Measurements from ENCODE around the gene RGMA. TPM values are rescaled to one million over a fixed set of nuclear protein-coding genes. Genes with fewer than 3 reads are reported as not detected.

The RGMA gene
- total and polyA plus RNA-seq, 10 of the 15 experiments (the other 5 are each of a cell fraction or from before 2014, with no cell fraction given) = not detected

- TF ChIP-seq EP300 (IDR thresholded peaks at IDR 0.05; ENCODE audit: borderline replicate concordance in 1 of 2, control insufficient read depth in 1 of 2, low read depth in 2 of 2, low read length in 2 of 2) (no peak), REST (IDR thresholded peaks at IDR 0.05; ENCODE audit: low read depth, low read length) (no peak), HDGF (IDR thresholded peaks at IDR 0.05) (no peak), RBBP5 (conservative IDR thresholded peaks at IDR 0.05) (no peak), POLR2AphosphoS2 (IDR thresholded peaks at IDR 0.05; ENCODE audit: low read depth, low read length) (no peak), ZSCAN29 (IDR thresholded peaks at IDR 0.05) (no peak), CREB1 (IDR thresholded peaks at IDR 0.05; ENCODE audit: low read depth) (no peak)
Observed at GRCh38 chr15:93111451-93111850, 22.4 kb upstream of the RGMA start (continued).

- ATAC-seq (no peak), FAIRE-seq (no peak), DNase-seq (ENCODE audit: low read depth, low spot score) (no peak)
- intact Hi-C loops (cut with micrococcal nuclease; ENCODE audit: unreplicated experiment) (no loop called here), in situ Hi-C loops (cut with MboI) (no loop called here)
- H3K4me3 ChIP-seq = no peak overlapping the region
- RAD21 ChIA-PET (ENCODE audit: unreplicated experiment) = no interaction called here
- H3K9ac ChIP-seq (ENCODE audit: control insufficient read depth, insufficient read depth, low read length) = no peak overlapping the region
- no peaks in the 10 kb centered on the region for H4K20me1 ChIP-seq (ENCODE audit: control insufficient read depth, insufficient read depth)
- no peaks in the 10 kb centered on the region for H3K79me2 ChIP-seq (ENCODE audit: control insufficient read depth, insufficient read depth, low read length)
- TF ChIP-seq TCF7 (IDR thresholded peaks at IDR 0.05; ENCODE audit: borderline replicate concordance) = no peak
- no peak for TF ChIP-seq CUX1 (IDR thresholded peaks at IDR 0.05; ENCODE audit: insufficient replicate concordance, low read depth, low read length)
- TF ChIP-seq GABPA (IDR thresholded peaks at IDR 0.05; ENCODE audit: low read depth) = no peak
- TF ChIP-seq GATAD2B (conservative IDR thresholded peaks at IDR 0.05; ENCODE audit: low read depth) = no peak
- POLR2A ChIA-PET = no interaction called here
- H3K27ac ChIP-seq (ENCODE audit: control insufficient read depth, insufficient read depth) = no peak overlapping the region
- 39% methylated on average over 5 of the region's 5 CpGs for WGBS (ENCODE audit: insufficient coverage, insufficient replicate concordance, low lambda C conversion rate, missing lambda C conversion rate)
- no peaks in the 10 kb centered on the region for H3K36me3 ChIP-seq (ENCODE audit: control insufficient read depth in 2 of 2, insufficient read depth in 2 of 2, low read length in 1 of 2)
- H2AFZ ChIP-seq (ENCODE audit: control insufficient read depth, low read depth, low read length) = no peak overlapping the region
- H3K4me1 ChIP-seq (ENCODE audit: control insufficient read depth, insufficient read depth, low read length) = no peaks in the 10 kb centered on the region
- peaks cover 0 to 5% of the 10 kb centered on the region in 2 experiments; a peak in 2 of 4 replicates for H3K27me3 ChIP-seq (replicated peaks in 1 of 2; ENCODE audit: control insufficient read depth in 2 of 2, insufficient read depth in 2 of 2, low read length in 1 of 2)
- H3K4me2 ChIP-seq (ENCODE audit: control insufficient read depth, insufficient read depth) = no peak overlapping the region
- no TSS peak for BruUV-seq (replicated peaks)
- CTCF ChIA-PET = no interaction called here
- H3K9me3 ChIP-seq (replicated peaks; ENCODE audit: control insufficient read depth, insufficient read depth, low read length) = no peaks in the 10 kb centered on the region
- SMC1A ChIA-PET (ENCODE audit: uncharacterized antibody, unreplicated experiment) = interaction anchor here (0.6 kb wide), 2 partner anchors 33 to 405 kb away, joined by 3 read pairs; no protein-coding TSS in a partner anchor
Observed at GRCh38 chr15:93110502-93111040, 21.6 kb upstream of the RGMA start.

Data from GM12878 (cell line).